Retinal pigment epithelial cell (primary cell): ENCODE data around the gene GNGT1.

Experiments used
- DNase-seq: peaks from one replicate; pipeline ENCODE4 v3.0.0-alpha.2; 2010; ENCODE audit warnings: low read depth
- H3K4me3 ChIP-seq: 2 replicates; pipeline ENCODE4 v1.5.1; 2011; ENCODE audit warnings: mild to moderate bottlenecking, low read length, control low read depth, moderate library complexity
- CTCF ChIP-seq: conservative IDR thresholded peaks from 2 replicates; pipeline ENCODE4 v1.5.1; 2011; ENCODE audit warnings: low read depth, low read length, control low read depth, inconsistent platforms

The GNGT1 gene

GRCh38 chr7:93927585-93927984 is 21.2 kb downstream of the GNGT1 start:
- TF ChIP-seq CTCF, result no peak
- DNase-seq, result no peak
- H3K4me3 ChIP-seq, result no peak overlapping the region

- TF ChIP-seq CTCF, result no peak
These were observed 25.3 kb downstream of the GNGT1 start for GRCh38 chr7:93931655-93932054.

DNA sequence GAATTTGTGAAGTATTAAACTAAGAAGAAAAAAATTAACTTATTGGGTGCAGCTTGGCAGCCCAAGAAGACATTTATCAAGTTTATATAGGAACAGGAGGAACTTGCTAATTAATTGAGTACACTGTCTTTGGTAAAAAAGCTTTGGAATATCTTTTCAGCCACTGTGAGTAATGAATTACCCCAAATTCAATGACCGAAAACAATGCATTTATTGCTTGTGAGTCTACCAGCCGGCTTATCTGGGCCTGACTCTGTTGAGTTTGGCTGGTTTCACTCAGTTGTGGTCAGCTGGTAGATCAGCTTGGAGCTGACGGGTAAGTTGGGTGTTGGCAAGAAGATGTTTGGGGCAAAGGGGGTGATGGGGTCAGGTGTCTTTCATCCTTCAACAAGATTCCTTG is 26.8 kb downstream of the GNGT1 start:
- DNase-seq, result no peak
- no peak for TF ChIP-seq CTCF
- H3K4me3 ChIP-seq, result no peak overlapping the region

More at GRCh38 chr7:93931655-93932054, 25.3 kb downstream of the GNGT1 start:
- DNase-seq, result no peak
- no peak overlapping the region for H3K4me3 ChIP-seq

DNA sequence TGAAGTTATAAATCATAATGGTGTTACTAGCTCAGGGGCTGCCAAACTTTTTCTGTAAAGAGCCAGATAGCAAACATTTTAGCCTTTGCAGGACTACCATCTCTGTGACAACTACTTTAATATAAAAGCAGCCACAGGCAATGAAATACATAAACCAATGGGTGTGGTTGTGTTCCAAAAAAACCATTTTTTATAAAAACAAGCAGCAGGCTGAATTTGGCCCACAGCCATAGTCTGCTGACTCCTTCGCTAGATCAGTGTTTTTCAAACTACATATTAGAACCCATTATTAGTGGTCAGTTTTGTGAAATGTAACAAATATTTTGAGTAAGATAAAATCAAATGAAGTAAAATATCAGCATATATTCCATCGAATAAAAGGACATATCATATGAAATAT is 28.7 kb downstream of the GNGT1 start:
- no peak for TF ChIP-seq CTCF
- DNase-seq, result no peak

GRCh38 chr7:93937818-93938217 is 31.5 kb downstream of the GNGT1 start:
- no peak for TF ChIP-seq CTCF
- no peak for DNase-seq
- no peak overlapping the region for H3K4me3 ChIP-seq

More for the DNA sequence above, 28.7 kb downstream of the GNGT1 start:
- no peak overlapping the region for H3K4me3 ChIP-seq

DNA sequence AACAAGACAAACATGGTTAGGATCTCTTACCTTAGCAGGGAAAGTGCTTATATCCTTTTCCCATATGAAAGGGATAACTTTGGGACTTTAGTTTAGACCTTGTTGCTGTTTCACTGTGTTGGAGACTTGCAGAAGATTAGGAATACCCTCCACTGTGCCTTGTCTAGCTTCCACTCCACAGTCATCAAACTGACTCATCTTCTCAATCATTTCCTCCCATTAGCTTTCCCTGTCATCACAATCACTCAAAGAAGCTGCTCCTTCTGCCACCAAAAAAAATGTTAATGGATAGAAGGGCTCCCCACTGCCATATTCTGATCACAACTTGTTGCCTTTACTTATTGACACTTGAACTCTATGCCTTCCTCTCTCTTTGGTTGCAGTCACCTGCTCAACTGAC is 31.9 kb downstream of the GNGT1 start:
- no peak for TF ChIP-seq CTCF
- no peak for DNase-seq
- no peak overlapping the region for H3K4me3 ChIP-seq

DNA sequence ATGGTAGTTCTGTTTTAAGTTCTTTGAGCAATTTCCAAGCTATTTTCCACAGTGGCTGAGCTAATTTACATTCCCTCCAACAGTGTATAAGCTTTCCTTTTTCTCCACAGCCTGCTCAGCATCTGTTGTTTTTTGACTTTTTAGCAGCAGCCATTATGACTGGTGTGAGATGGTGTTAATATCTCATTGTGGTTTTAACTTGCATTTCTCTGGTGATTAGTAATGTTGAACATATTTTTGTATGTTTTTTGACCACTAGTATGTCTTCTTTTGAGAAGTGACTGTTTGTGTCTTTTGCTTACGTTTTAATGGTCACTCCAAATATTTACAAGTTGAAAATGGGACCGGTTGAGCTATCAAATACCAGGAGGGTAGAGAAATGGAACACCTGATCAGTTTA is 35.6 kb downstream of the GNGT1 start:
- H3K4me3 ChIP-seq, result no peak overlapping the region
- no peak for DNase-seq
- no peak for TF ChIP-seq CTCF
